GM12878 (cell line): Measurements from ENCODE around the gene CAMTA1. TPM values are rescaled to one million over a fixed set of nuclear protein-coding genes. Genes with fewer than 3 reads are reported as not detected.
A peak's percentile ranks its signal among the peaks of the same experiment; 100 is the strongest.

Source experiments
- ATAC-seq: fragments of 200-7000 bp; cut with Tn5 transposase; 3 replicates; pipeline ENCODE4 v1.9.1; 2020; ENCODE audit warnings: mild to moderate bottlenecking, moderate library complexity
- BruUV-seq: library from RNA; stranded (reverse); fragments of 400-500 nt; replicated peaks from 2 replicates; lab custom pipeline; 2021; lab: Mats Ljungman, UMichigan
- CTCF ChIA-PET: fragments of 300-600 bp; sonication (Branson Sonifier 250); formaldehyde crosslinking; extraction: SDS; loops from one replicate; lab custom pipeline; 2021; ENCODE audit warnings: inconsistent platforms; lab: Yijun Ruan, JAX
- POLR2A ChIA-PET: fragments of 350-600 bp; formaldehyde crosslinking; extraction: SDS; loops from one replicate; lab custom pipeline; 2021; ENCODE audit warnings: inconsistent platforms; lab: Charles Lee
- RAD21 ChIA-PET: fragments of 300-600 bp; sonication (Branson Sonifier 250); formaldehyde crosslinking; loops from one replicate; lab custom pipeline; 2023; ENCODE audit warnings: antibody characterized with exemption; ENCODE audit not compliant: unreplicated experiment; lab: Charles Lee
- SMC1A ChIA-PET: fragments of 300-600 bp; sonication (Branson Sonifier 250); formaldehyde crosslinking; loops from one replicate; lab custom pipeline; 2023; ENCODE audit not compliant: unreplicated experiment, uncharacterized antibody; lab: Charles Lee
- DNase-seq: peaks from one replicate; pipeline ENCODE4 v3.0.0-alpha.2; 2011; ENCODE audit warnings: low read depth, low spot score
- FAIRE-seq: peaks from 3 replicates; lab custom pipeline; 2011; peaks lifted over from hg19 to GRCh38; lab: Jason Lieb, UNC
- H2AFZ ChIP-seq: 2 replicates; pipeline ENCODE4 v1.6.0; 2011; ENCODE audit warnings: low read depth, low read length, control low read depth; ENCODE audit not compliant: control insufficient read depth
- H3K27ac ChIP-seq: 2 replicates; pipeline ENCODE4 v1.5.1; 2011; ENCODE audit warnings: control low read depth; ENCODE audit not compliant: control insufficient read depth, insufficient read depth
- H3K27me3 ChIP-seq, 2 experiments: replicated peaks in 1 of 2; 2 replicates each; pipeline versions ENCODE4 v1.6.0 to v1.6.1; 2011; ENCODE audit warnings: low read length in 1 of 2; ENCODE audit not compliant: control insufficient read depth in 2 of 2, insufficient read depth in 2 of 2
- H3K36me3 ChIP-seq, 2 experiments: 2 replicates each; pipeline ENCODE4 v1.5.1; 2011; ENCODE audit warnings: low read length in 1 of 2; ENCODE audit not compliant: control insufficient read depth in 2 of 2, insufficient read depth in 2 of 2
- H3K4me1 ChIP-seq: 2 replicates; pipeline ENCODE4 v1.6.1; 2011; ENCODE audit warnings: mild to moderate bottlenecking, low read length, moderate library complexity, mixed read lengths; ENCODE audit not compliant: control insufficient read depth, insufficient read depth
- H3K4me2 ChIP-seq: 2 replicates; pipeline ENCODE4 v1.6.0; 2011; ENCODE audit warnings: control low read depth; ENCODE audit not compliant: control insufficient read depth, insufficient read depth
- H3K4me3 ChIP-seq: fragments of 200-600 bp; sonication (generic); 2 replicates; pipeline ENCODE4 v1.5.1; 2016
- H3K79me2 ChIP-seq: 2 replicates; pipeline ENCODE4 v1.6.0; 2011; ENCODE audit warnings: low read length; ENCODE audit not compliant: control insufficient read depth, insufficient read depth
- H3K9ac ChIP-seq: 2 replicates; pipeline ENCODE4 v1.8.0; 2011; ENCODE audit warnings: low read length, control low read depth, mixed read lengths; ENCODE audit not compliant: control insufficient read depth, insufficient read depth
- H3K9me3 ChIP-seq: replicated peaks from 3 replicates; pipeline ENCODE4 v1.5.1; 2011; ENCODE audit warnings: mild to moderate bottlenecking, low read length; ENCODE audit not compliant: control insufficient read depth, insufficient read depth
- H4K20me1 ChIP-seq: 2 replicates; pipeline ENCODE4 v1.6.0; 2011; ENCODE audit not compliant: control insufficient read depth, insufficient read depth
- CTCF ChIP-seq, 3 experiments: IDR thresholded peaks in 2 of 3; conservative IDR thresholded peaks in 1 of 3; 2 replicates each; pipeline ENCODE4 v1.5.1; 2011; ENCODE audit warnings: low read depth in 3 of 3, low read length in 3 of 3, mild to moderate bottlenecking in 3 of 3, control low read depth in 2 of 3, moderate library complexity in 2 of 3, inconsistent platforms in 1 of 3, mixed read lengths in 1 of 3; ENCODE audit not compliant: control insufficient read depth in 2 of 3, insufficient read depth in 1 of 3; ENCODE audit errors: extremely low read depth in 1 of 3
- RAD21 ChIP-seq: IDR thresholded peaks from 2 replicates; pipeline ENCODE4 v1.6.1; 2011; ENCODE audit warnings: mild to moderate bottlenecking, low read depth, low read length, moderate library complexity; ENCODE audit not compliant: insufficient read depth
- RELB ChIP-seq: fragments of 450-650 bp; IDR thresholded peaks from 2 replicates; pipeline ENCODE4 v1.6.1; 2017; ENCODE audit warnings: low read depth, mild to moderate bottlenecking, moderate library complexity
- SMC3 ChIP-seq: IDR thresholded peaks from 2 replicates; pipeline ENCODE4 v1.6.1; 2011; ENCODE audit warnings: low read length, improper control_type of control experiment, borderline replicate concordance
- WGBS: methylation state at CpG from one replicate; pipeline ENCODE4 v1.1.6; 2016; ENCODE audit warnings: low lambda C conversion rate; ENCODE audit not compliant: insufficient replicate concordance, insufficient coverage; ENCODE audit errors: missing lambda C conversion rate; 5-methylcytosine and 5-hydroxymethylcytosine counted together
- in situ Hi-C: fragments of 300-500 bp; cut with MboI; formaldehyde crosslinking; loops from 9 replicates; pipeline ENCODE4 v1.14.3; 2018; ENCODE audit warnings: mixed read lengths
- intact Hi-C: fragments of 100-400 bp; cut with micrococcal nuclease; formaldehyde crosslinking; loops from one replicate; pipeline ENCODE4 v1.14.2; 2022; ENCODE audit not compliant: unreplicated experiment
- polyA plus RNA-seq, 11 experiments: library from polyadenylated mRNA; depleted of rRNA in 4 of 11; unstranded in 6 of 11; stranded (reverse) in 5 of 11; fragments of >200 nt; fragmentation: Nextera tagmentation in 4 of 11; fragmentation: Illumina TruSeq in 1 of 11; extraction: Ambion mirVana in 4 of 11; extraction: Trizol in 1 of 11; gene quantifications; 1 replicate in 1 of 11; 2 replicates in 10 of 11; pipeline versions ENCODE4 v1.2.1 to v1.2.3, GENCODE V29; 2011 to 2016; ENCODE audit warnings: inconsistent platforms in 2 of 11, missing spikeins in 2 of 11, low read depth in 1 of 11
- total RNA-seq, 4 experiments: library from RNA; depleted of rRNA in 3 of 4; stranded (reverse); fragments of >200 nt in 3 of 4; fragmentation: Illumina TruSeq in 1 of 4; extraction: Trizol in 1 of 4; gene quantifications; 2 replicates each; pipeline versions ENCODE4 v1.2.1 to v1.2.3, GENCODE V29; 2013 to 2021

CAMTA1 gene
- total and polyA plus RNA-seq, 10 of the 15 experiments (the other 5 are each of a cell fraction or from before 2014, with no cell fraction given), result 37.7 to 148 (median 76.4) TPM

- H3K9me3 ChIP-seq, result no peaks in the 10 kb centered on the region
- SMC1A ChIA-PET, result interaction anchor here (0.8 to 1.3 kb wide), 2 partner anchors 28 to 602 kb away, joined by 3 read pairs; no protein-coding TSS in a partner anchor
- no peaks in the 10 kb centered on the region for H3K4me1 ChIP-seq
- no peak overlapping the region for H3K4me2 ChIP-seq
- peak; percentile 56 for ATAC-seq
- RAD21 ChIA-PET, result interaction anchor here (0.6 to 1.2 kb wide), 5 partner anchors 16 to 1124 kb away, joined by 3 to 4 read pairs (median 3); no protein-coding TSS in a partner anchor
- peak; percentile 35 for FAIRE-seq
- intact Hi-C loops, result loop anchor here (2.0 to 5.0 kb wide), 2 partner anchors 176 to 605 kb away; no protein-coding TSS in a partner anchor
- TF ChIP-seq SMC3 (peak; percentile 55; the same call in 1 of the 2 replicates), RELB (no peak), CTCF (IDR thresholded peaks at IDR 0.05 in 2 of 3, conservative IDR thresholded peaks at IDR 0.05 in 1 of 3; ENCODE audit: control insufficient read depth in 2 of 3, extremely low read depth in 1 of 3, insufficient read depth in 1 of 3, low read depth in 3 of 3, low read length in 3 of 3) (peak; percentile 37 to 60 (median 48); a peak in 5 of 6 replicates), RAD21 (peak; percentile 39)
- in situ Hi-C loops, result loop anchor here (5.0 kb wide), 1 partner anchor 605 kb away; no protein-coding TSS in a partner anchor
- no peaks in the 10 kb centered on the region for H3K36me3 ChIP-seq
- no peak overlapping the region for H3K9ac ChIP-seq
- WGBS, result 52% methylated on average over 17 of the region's 17 CpGs
- H2AFZ ChIP-seq, result no peak overlapping the region
- no peak overlapping the region for H3K4me3 ChIP-seq
- no TSS peak for BruUV-seq
- POLR2A ChIA-PET, result no interaction called here
- no peak for DNase-seq
- no peaks in the 10 kb centered on the region for H3K79me2 ChIP-seq
- H3K27ac ChIP-seq, result no peak overlapping the region
- H4K20me1 ChIP-seq, result no peaks in the 10 kb centered on the region
- no peaks in the 10 kb centered on the region; a peak in 1 of 4 replicates for H3K27me3 ChIP-seq
- CTCF ChIA-PET, result interaction anchor here (0.7 to 2.7 kb wide), 15 partner anchors 9 to 710 kb away, joined by 3 to 17 read pairs (median 4); no protein-coding TSS in a partner anchor
Measured at GRCh38 chr1:7042322-7043190, 257.3 kb downstream of the CAMTA1 start.
